GM12872 (cell line): ENCODE results near the gene C22orf39.

Experiments used
- CTCF ChIP-seq: IDR thresholded peaks from 3 replicates; pipeline ENCODE4 v1.5.1; 2011; ENCODE audit warnings: low read depth, mild to moderate bottlenecking, low read length, moderate library complexity; ENCODE audit not compliant: insufficient read depth

The C22orf39 gene

DNA sequence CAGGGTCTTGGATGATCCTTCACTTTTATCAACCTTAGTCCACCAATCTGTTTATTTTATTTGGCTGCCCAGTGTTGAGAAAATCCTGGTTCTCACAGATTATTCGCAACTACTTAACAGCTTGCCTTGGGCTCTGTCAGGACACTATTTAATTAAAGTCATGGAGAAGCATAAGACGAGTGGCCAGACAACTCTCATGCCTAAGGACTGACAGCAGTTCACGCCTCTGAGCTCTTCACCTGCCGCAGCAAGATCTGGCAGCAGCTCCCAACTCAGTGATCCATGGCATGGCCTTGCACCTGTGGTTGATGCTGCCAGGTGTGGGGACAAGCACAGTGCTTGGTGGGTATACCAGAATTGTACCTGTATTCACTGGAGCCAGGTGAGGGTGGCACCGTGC, 53.8 kb downstream of the C22orf39 start:
- TF ChIP-seq CTCF: no peak
